Activated CD8-positive, alpha-beta T cell treated with anti-CD3 and anti-CD28 coated beads for 36 hours (primary cell): ENCODE results near the gene ABCB11. TPM values are rescaled to one million over a fixed set of nuclear protein-coding genes. Genes with fewer than 3 reads are reported as not detected.

ENCODE experiments used
- ATAC-seq: fragments of 200-7000 bp; cut with Tn5 transposase; one replicate; pipeline ENCODE4 v1.10.0; 2021; ENCODE audit warnings: mild to moderate bottlenecking, moderate library complexity
- CTCF ChIA-PET: fragments of 350-600 bp; sonication (Branson Sonifier 250); formaldehyde crosslinking; loops from one replicate; lab custom pipeline; 2021; ENCODE audit warnings: antibody characterized with exemption; lab: Charles Lee
- POLR2A ChIA-PET: fragments of 350-600 bp; sonication (Branson Sonifier 250); formaldehyde crosslinking; loops from one replicate; lab custom pipeline; 2021; ENCODE audit warnings: antibody characterized with exemption; lab: Charles Lee
- DNase-seq: peaks from one replicate; pipeline ENCODE4 v3.0.0-alpha.2; 2020
- H3K27ac Mint-ChIP-seq: one replicate; pipeline ENCODE4 v1.8.0; 2021; ENCODE audit warnings: mild to moderate bottlenecking, mixed read lengths
- H3K27me3 Mint-ChIP-seq: one replicate; pipeline ENCODE4 v1.8.0; 2021; ENCODE audit warnings: mixed read lengths
- H3K36me3 Mint-ChIP-seq: one replicate; pipeline ENCODE4 v1.8.0; 2021; ENCODE audit warnings: low read depth, mixed read lengths
- H3K4me1 Mint-ChIP-seq: one replicate; pipeline ENCODE4 v1.8.0; 2021; ENCODE audit warnings: low read depth, mixed read lengths
- H3K4me3 Mint-ChIP-seq: one replicate; pipeline ENCODE4 v1.8.0; 2021; ENCODE audit warnings: mild to moderate bottlenecking, moderate library complexity, mixed read lengths
- H3K9me3 Mint-ChIP-seq: one replicate; pipeline ENCODE4 v1.8.0; 2021; ENCODE audit warnings: mixed read lengths
- intact Hi-C: fragments of 100-400 bp; cut with micrococcal nuclease; formaldehyde crosslinking; loops from one replicate; pipeline ENCODE4 v1.10.0; 2022
- total RNA-seq, 2 experiments: library from RNA; stranded (reverse); gene quantifications; one replicate each; pipeline ENCODE4 v1.2.3, GENCODE V29; 2021
- TF ChIP-seq, protein P1 (sequence below): fragments of 200-600 bp; IDR thresholded peaks from one replicate; pipeline ENCODE4 v1.8.0; 2022; ENCODE audit warnings: antibody characterized with exemption, mild to moderate bottlenecking

Gene ABCB11
- total RNA-seq, 2 experiments from 2014 or later, result not detected

- intact Hi-C loops, result no loop called here
- ATAC-seq, result peak; percentile 31
- Mint-ChIP-seq H3K4me1 (peaks cover 26% of the 10 kb centered on the region), H3K36me3 (no peaks in the 10 kb centered on the region), H3K9me3 (no peaks in the 10 kb centered on the region), H3K27ac (peak overlapping the region; percentile 12), H3K27me3 (no peaks in the 10 kb centered on the region), H3K4me3 (no peak overlapping the region)
- DNase-seq, result no peak
- POLR2A ChIA-PET, result no interaction called here
- TF ChIP-seq, protein P1, sequence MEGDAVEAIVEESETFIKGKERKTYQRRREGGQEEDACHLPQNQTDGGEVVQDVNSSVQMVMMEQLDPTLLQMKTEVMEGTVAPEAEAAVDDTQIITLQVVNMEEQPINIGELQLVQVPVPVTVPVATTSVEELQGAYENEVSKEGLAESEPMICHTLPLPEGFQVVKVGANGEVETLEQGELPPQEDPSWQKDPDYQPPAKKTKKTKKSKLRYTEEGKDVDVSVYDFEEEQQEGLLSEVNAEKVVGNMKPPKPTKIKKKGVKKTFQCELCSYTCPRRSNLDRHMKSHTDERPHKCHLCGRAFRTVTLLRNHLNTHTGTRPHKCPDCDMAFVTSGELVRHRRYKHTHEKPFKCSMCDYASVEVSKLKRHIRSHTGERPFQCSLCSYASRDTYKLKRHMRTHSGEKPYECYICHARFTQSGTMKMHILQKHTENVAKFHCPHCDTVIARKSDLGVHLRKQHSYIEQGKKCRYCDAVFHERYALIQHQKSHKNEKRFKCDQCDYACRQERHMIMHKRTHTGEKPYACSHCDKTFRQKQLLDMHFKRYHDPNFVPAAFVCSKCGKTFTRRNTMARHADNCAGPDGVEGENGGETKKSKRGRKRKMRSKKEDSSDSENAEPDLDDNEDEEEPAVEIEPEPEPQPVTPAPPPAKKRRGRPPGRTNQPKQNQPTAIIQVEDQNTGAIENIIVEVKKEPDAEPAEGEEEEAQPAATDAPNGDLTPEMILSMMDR, result no peak
- CTCF ChIA-PET, result interaction anchor here (1.1 kb wide), 1 partner anchor 15 kb away, joined by 3 read pairs; no protein-coding TSS in a partner anchor
These were observed 42.3 kb upstream of the ABCB11 start for GRCh38 chr2:169073211-169073962.

GRCh38 chr2:169072163-169072925, 41.2 kb upstream of the ABCB11 start:
- CTCF ChIA-PET, result interaction anchor here (1.4 kb wide), 1 partner anchor 37 kb away, joined by 4 read pairs; no protein-coding TSS in a partner anchor
- ATAC-seq, result no peak
- no peak overlapping the region for H3K4me3 Mint-ChIP-seq

DNA sequence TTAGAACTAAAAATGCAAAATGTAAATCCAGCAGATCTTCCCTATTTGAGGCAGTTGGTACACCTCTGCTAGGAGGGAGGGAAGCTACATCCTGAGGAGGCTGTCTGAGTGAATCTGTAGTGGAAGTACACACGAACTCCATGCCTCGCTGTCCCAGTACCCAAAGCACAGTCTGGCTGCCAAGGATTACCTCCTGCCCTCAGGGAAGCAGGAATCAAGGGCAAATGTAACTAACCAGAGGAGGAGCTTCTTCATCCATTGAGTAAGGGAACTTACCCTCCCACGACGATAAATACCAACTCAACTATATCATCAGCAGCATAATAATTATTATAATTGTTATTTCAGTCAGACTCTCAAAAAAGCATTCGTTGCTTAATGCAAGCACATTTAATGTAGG, 40.3 kb upstream of the ABCB11 start:
- TF ChIP-seq, protein P1, result no peak
- intact Hi-C loops, result no loop called here
- H3K4me3 Mint-ChIP-seq, result no peak overlapping the region
- ChIA-PET CTCF (interaction anchor here (1.4 kb wide), 1 partner anchor 38 kb away, joined by 4 read pairs; no protein-coding TSS in a partner anchor), POLR2A (no interaction called here)
- no peak for ATAC-seq
- no peak for DNase-seq
- no peaks in the 10 kb centered on the region for H3K9me3 Mint-ChIP-seq
- H3K27me3 Mint-ChIP-seq, result no peaks in the 10 kb centered on the region
- H3K4me1 Mint-ChIP-seq, result peaks cover 26% of the 10 kb centered on the region
- no peak overlapping the region for H3K27ac Mint-ChIP-seq
- no peaks in the 10 kb centered on the region for H3K36me3 Mint-ChIP-seq

More at GRCh38 chr2:169072163-169072925, 41.2 kb upstream of the ABCB11 start:
- H3K27ac Mint-ChIP-seq, result peak overlapping the region; percentile 28
- no peaks in the 10 kb centered on the region for H3K36me3 Mint-ChIP-seq
- intact Hi-C loops, result no loop called here
- TF ChIP-seq, protein P1, result no peak
- H3K9me3 Mint-ChIP-seq, result no peaks in the 10 kb centered on the region
- no peaks in the 10 kb centered on the region for H3K27me3 Mint-ChIP-seq
- no peak for DNase-seq
- POLR2A ChIA-PET, result no interaction called here
- H3K4me1 Mint-ChIP-seq, result peaks cover 26% of the 10 kb centered on the region

- no peaks in the 10 kb centered on the region for H3K27me3 Mint-ChIP-seq
- DNase-seq, result no peak
- CTCF ChIA-PET, result interaction anchor here (1.0 to 1.5 kb wide), 2 partner anchors 39 to 111 kb away, joined by 3 read pairs; no protein-coding TSS in a partner anchor
- POLR2A ChIA-PET, result no interaction called here
- no peaks in the 10 kb centered on the region for H3K9me3 Mint-ChIP-seq
- H3K36me3 Mint-ChIP-seq, result no peaks in the 10 kb centered on the region
- H3K4me1 Mint-ChIP-seq, result peaks cover 26% of the 10 kb centered on the region
- no peak for ATAC-seq
- TF ChIP-seq, protein P1, result no peak
- intact Hi-C loops, result no loop called here
- no peak overlapping the region for H3K4me3 Mint-ChIP-seq
- H3K27ac Mint-ChIP-seq, result no peak overlapping the region
These were observed 38.7 kb upstream of the ABCB11 start for GRCh38 chr2:169069833-169070232.
